Esophagus muscularis mucosa (tissue), 3 donors: ENCODE data around the gene TMCO2.

Experiments
- CTCF ChIP-seq, 3 experiments: fragments of 200-600 bp in 2 of 3; fragments of 450-650 bp in 1 of 3; sonication (generic) in 2 of 3; IDR thresholded peaks; one replicate each; pipeline ENCODE4 v1.5.1; 2017 to 2019; ENCODE audit warnings: antibody characterized with exemption in 3 of 3, mild to moderate bottlenecking in 2 of 3, moderate library complexity in 1 of 3
- POLR2AphosphoS5 ChIP-seq, 2 donors: sonication (generic); formaldehyde crosslinking; IDR thresholded peaks; one replicate each; pipeline ENCODE4 v1.6.1; 2017; ENCODE audit warnings: antibody characterized with exemption in 2 of 2

GRCh38 chr1:40272653-40273213, 25.0 kb downstream of the TMCO2 start:
- no peak for TF ChIP-seq CTCF (IDR thresholded peaks at IDR 0.05)
- TF ChIP-seq POLR2AphosphoS5 (IDR thresholded peaks at IDR 0.05) = no peak
